ENCODE data around the gene MAP3K5. TPM values are rescaled to one million over a fixed set of nuclear protein-coding genes. Genes with fewer than 3 reads are reported as not detected.

Gene MAP3K5
- total and polyA plus RNA-seq, 2 donors (not counting 3 experiments of a cell fraction or from before 2014, with no cell fraction given): 1.5 to 7.0 TPM

DNA sequence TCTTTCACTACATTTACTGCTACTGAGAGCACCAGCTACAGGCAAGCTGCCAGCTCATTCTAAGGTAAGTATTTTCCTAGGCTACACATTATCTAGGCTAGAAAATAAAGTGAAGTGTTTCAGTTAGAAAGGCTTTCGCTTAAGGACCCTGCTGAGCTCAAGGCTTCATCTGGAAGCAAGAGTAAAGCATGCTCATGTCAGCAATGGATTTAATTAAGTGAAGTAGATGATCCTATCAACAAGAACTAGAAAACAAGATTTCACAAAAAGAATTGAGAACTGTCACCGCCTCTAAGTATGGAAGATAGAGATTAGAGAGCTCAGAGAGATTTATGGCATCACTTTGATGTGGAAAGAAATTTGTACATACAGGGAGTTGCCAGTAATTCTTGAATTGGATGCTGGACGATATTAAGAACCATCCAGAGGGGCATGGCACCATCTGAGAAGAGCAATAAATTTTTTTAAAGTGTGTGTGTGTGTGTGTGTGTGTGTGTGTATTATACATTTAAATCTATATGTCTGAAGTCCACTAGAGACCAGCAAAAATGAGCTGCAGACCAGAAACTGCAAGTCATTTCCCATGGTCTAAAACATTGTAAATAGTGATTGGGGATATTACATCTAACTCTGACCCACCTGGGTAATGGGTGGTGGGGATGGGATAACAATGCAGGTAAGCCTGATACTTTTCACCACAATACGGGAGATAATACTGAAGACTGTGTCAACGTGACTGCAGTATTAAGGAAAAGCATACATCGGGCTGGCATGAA, 136.8 kb downstream of the MAP3K5 start:
- no peak overlapping the region for H3K27ac ChIP-seq (ENCODE audit: insufficient read depth, low read depth, low read length)
- no peaks in the 10 kb centered on the region for H3K79me2 ChIP-seq (ENCODE audit: control insufficient read depth, insufficient read depth, low read length)
- BruUV-seq (replicated peaks): no TSS peak
- no peaks in the 10 kb centered on the region for H3K9me3 ChIP-seq (replicated peaks; ENCODE audit: control insufficient read depth, insufficient read depth, low read length)
- intact Hi-C loops (cut with micrococcal nuclease) (no loop called here), dilution Hi-C loops (cut with MboI; ENCODE audit: extremely low pct_ligation_motif_present, low sequenced_read_pairs) (no loop called here)
- no peaks in the 10 kb centered on the region for H4K20me1 ChIP-seq (replicated peaks; ENCODE audit: control insufficient read depth, extremely low read depth, insufficient read depth, low read length)
- no peaks in the 10 kb centered on the region for H3K9me1 ChIP-seq (replicated peaks; ENCODE audit: control insufficient read depth, extremely low read depth, insufficient read depth, low read length)
- H3K36me3 ChIP-seq (ENCODE audit: control insufficient read depth in 2 of 2, extremely low read depth in 1 of 2, insufficient read depth in 2 of 2, low read length in 2 of 2): no peaks in the 10 kb centered on the region
- CTCF ChIA-PET: interaction anchor here (0.7 to 1.9 kb wide), 5 partner anchors 10 to 137 kb away, joined by 3 to 9 read pairs (median 5); partner anchors contain the start of gene MAP3K5
- no peak for DNase-seq (ENCODE audit: low read depth, low spot score)
- no peak overlapping the region for H3K9ac ChIP-seq (replicated peaks; ENCODE audit: extremely low read depth, insufficient read depth, low read length)
- no peak overlapping the region for H3K4me3 ChIP-seq (replicated peaks in 1 of 3; ENCODE audit: insufficient read depth in 1 of 3, low read depth in 1 of 3, low read length in 3 of 3)
- POLR2A ChIA-PET: no interaction called here
- TF ChIP-seq, protein P1, sequence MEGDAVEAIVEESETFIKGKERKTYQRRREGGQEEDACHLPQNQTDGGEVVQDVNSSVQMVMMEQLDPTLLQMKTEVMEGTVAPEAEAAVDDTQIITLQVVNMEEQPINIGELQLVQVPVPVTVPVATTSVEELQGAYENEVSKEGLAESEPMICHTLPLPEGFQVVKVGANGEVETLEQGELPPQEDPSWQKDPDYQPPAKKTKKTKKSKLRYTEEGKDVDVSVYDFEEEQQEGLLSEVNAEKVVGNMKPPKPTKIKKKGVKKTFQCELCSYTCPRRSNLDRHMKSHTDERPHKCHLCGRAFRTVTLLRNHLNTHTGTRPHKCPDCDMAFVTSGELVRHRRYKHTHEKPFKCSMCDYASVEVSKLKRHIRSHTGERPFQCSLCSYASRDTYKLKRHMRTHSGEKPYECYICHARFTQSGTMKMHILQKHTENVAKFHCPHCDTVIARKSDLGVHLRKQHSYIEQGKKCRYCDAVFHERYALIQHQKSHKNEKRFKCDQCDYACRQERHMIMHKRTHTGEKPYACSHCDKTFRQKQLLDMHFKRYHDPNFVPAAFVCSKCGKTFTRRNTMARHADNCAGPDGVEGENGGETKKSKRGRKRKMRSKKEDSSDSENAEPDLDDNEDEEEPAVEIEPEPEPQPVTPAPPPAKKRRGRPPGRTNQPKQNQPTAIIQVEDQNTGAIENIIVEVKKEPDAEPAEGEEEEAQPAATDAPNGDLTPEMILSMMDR (IDR thresholded peaks at IDR 0.05; ENCODE audit: extremely low read depth in 1 of 2, insufficient read depth in 1 of 2, low read depth in 1 of 2, low read length in 2 of 2): no peak
- TF ChIP-seq FOS (IDR thresholded peaks at IDR 0.05; ENCODE audit: borderline replicate concordance, insufficient read depth, low read length): no peak
- H3K4me1 ChIP-seq (ENCODE audit: control insufficient read depth, extremely low read depth, insufficient read depth, low read length): no peaks in the 10 kb centered on the region
- H3K27me3 ChIP-seq (ENCODE audit: control insufficient read depth in 2 of 2, insufficient read depth in 2 of 2, low read length in 2 of 2): no peaks in the 10 kb centered on the region
- no peak overlapping the region for H3K4me2 ChIP-seq (ENCODE audit: insufficient read depth, low read length)
- no peak for FAIRE-seq
- no peak overlapping the region for H2AFZ ChIP-seq (ENCODE audit: low read depth, low read length)

DNA sequence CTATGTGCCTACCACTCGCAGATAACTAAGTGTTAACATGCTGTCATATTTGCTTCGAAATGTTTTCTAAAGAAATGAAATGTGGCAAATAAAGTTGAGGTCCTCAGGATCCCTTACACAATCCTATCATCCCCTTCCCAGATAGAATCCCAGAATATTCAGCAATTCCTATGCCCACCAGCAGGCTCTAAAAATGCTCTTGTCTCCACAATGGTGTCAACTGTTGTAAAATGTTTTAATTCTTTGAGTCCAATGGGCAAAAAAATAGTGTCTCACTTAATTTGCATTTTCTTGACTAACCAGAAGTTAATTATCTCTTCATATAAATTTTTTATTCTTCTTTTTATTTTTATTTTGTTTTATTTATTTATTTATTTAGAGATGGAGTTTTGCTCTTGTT, 138.2 kb downstream of the MAP3K5 start:
- no peak for DNase-seq (ENCODE audit: low read depth, low spot score)
- CTCF ChIA-PET: interaction anchor here (1.0 kb wide), 1 partner anchor 138 kb away, joined by 3 read pairs; the partner anchor contains the start of gene MAP3K5
- no peaks in the 10 kb centered on the region for H4K20me1 ChIP-seq (replicated peaks; ENCODE audit: control insufficient read depth, extremely low read depth, insufficient read depth, low read length)
- no peak for TF ChIP-seq POLR2A (IDR thresholded peaks at IDR 0.05; ENCODE audit: low read depth, low read length)
- TF ChIP-seq EZH2 (IDR thresholded peaks at IDR 0.05; ENCODE audit: borderline replicate concordance, low read depth, low read length, severe bottlenecking): no peak
- no peak for TF ChIP-seq MYC (IDR thresholded peaks at IDR 0.05; ENCODE audit: low read depth, low read length)
- no peak for TF ChIP-seq GATA2 (IDR thresholded peaks at IDR 0.05; ENCODE audit: insufficient read depth, insufficient read length, low read depth, low read length)
- TF ChIP-seq, protein P2, sequence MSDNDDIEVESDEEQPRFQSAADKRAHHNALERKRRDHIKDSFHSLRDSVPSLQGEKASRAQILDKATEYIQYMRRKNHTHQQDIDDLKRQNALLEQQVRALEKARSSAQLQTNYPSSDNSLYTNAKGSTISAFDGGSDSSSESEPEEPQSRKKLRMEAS (IDR thresholded peaks at IDR 0.05; ENCODE audit: insufficient read depth, insufficient read length): no peak
- TF ChIP-seq, protein P1 (IDR thresholded peaks at IDR 0.05; ENCODE audit: extremely low read depth in 1 of 2, insufficient read depth in 1 of 2, low read depth in 1 of 2, low read length in 2 of 2): no peak
- no peak for TF ChIP-seq JUN (IDR thresholded peaks at IDR 0.05; ENCODE audit: borderline replicate concordance, insufficient read depth, insufficient read length, low read depth)
- TF ChIP-seq POLR2AphosphoS5 (IDR thresholded peaks at IDR 0.05; ENCODE audit: insufficient read depth, low read depth, low read length): no peak
- no peak for TF ChIP-seq FOS (IDR thresholded peaks at IDR 0.05; ENCODE audit: borderline replicate concordance, insufficient read depth, low read length)
- no peaks in the 10 kb centered on the region for H3K79me2 ChIP-seq (ENCODE audit: control insufficient read depth, insufficient read depth, low read length)
- FAIRE-seq: no peak
- H3K36me3 ChIP-seq (ENCODE audit: control insufficient read depth in 2 of 2, extremely low read depth in 1 of 2, insufficient read depth in 2 of 2, low read length in 2 of 2): no peaks in the 10 kb centered on the region
- no peaks in the 10 kb centered on the region for H3K9me3 ChIP-seq (replicated peaks; ENCODE audit: control insufficient read depth, insufficient read depth, low read length)
- H3K27ac ChIP-seq (ENCODE audit: insufficient read depth, low read depth, low read length): no peak overlapping the region
- no peaks in the 10 kb centered on the region for H3K9me1 ChIP-seq (replicated peaks; ENCODE audit: control insufficient read depth, extremely low read depth, insufficient read depth, low read length)
- no peak overlapping the region for H3K4me3 ChIP-seq (replicated peaks in 1 of 3; ENCODE audit: insufficient read depth in 1 of 3, low read depth in 1 of 3, low read length in 3 of 3)
- no TSS peak for BruUV-seq (replicated peaks)
- intact Hi-C loops (cut with micrococcal nuclease): no loop called here
- H3K4me2 ChIP-seq (ENCODE audit: insufficient read depth, low read length): no peak overlapping the region
- no peak overlapping the region for H3K9ac ChIP-seq (replicated peaks; ENCODE audit: extremely low read depth, insufficient read depth, low read length)
- H2AFZ ChIP-seq (ENCODE audit: low read depth, low read length): no peak overlapping the region
- no peaks in the 10 kb centered on the region for H3K27me3 ChIP-seq (ENCODE audit: control insufficient read depth in 2 of 2, insufficient read depth in 2 of 2, low read length in 2 of 2)
- no peaks in the 10 kb centered on the region for H3K4me1 ChIP-seq (ENCODE audit: control insufficient read depth, extremely low read depth, insufficient read depth, low read length)
- POLR2A ChIA-PET: no interaction called here
- dilution Hi-C loops (cut with MboI; ENCODE audit: extremely low pct_ligation_motif_present, low sequenced_read_pairs): no loop called here

Data from endothelial cell of umbilical vein (primary cell).